HepG2 (cell line): ENCODE results near the gene DAPK1. TPM values are rescaled to one million over a fixed set of nuclear protein-coding genes. Genes with fewer than 3 reads are reported as not detected.

Experiments
- AKAP8 ChIP-seq: sonication (generic); formaldehyde crosslinking; IDR thresholded peaks from 2 replicates; pipeline ENCODE4 v1.5.1; 2020; ENCODE audit warnings: mild to moderate bottlenecking, missing genetic modification reagents
- ATF5 ChIP-seq: sonication (generic); formaldehyde crosslinking; IDR thresholded peaks from 2 replicates; pipeline ENCODE4 v1.4.0; 2020; ENCODE audit warnings: mild to moderate bottlenecking, low read depth, missing genetic modification reagents
- CBX2 ChIP-seq, 2 experiments: fragments of 200-600 bp in 1 of 2; sonication (generic); formaldehyde crosslinking in 1 of 2; IDR thresholded peaks; 2 replicates each; pipeline versions ENCODE4 v1.7.0 to v1.8.1; 2018 to 2022; ENCODE audit warnings: low read depth in 2 of 2, low read length in 1 of 2, mild to moderate bottlenecking in 1 of 2, missing genetic modification reagents in 1 of 2
- ELF1 ChIP-seq: sonication (generic); formaldehyde crosslinking; IDR thresholded peaks from 2 replicates; pipeline ENCODE4 v1.4.0; 2020; ENCODE audit warnings: missing genetic modification reagents
- EP300 ChIP-seq, 3 experiments: sonication (generic) in 1 of 3; formaldehyde crosslinking in 1 of 3; IDR thresholded peaks; 2 replicates each; pipeline versions ENCODE4 v1.5.1 to v1.6.1; 2011 to 2020; ENCODE audit warnings: low read depth in 2 of 3, low read length in 2 of 3, borderline replicate concordance in 1 of 3, improper control_type of control experiment in 1 of 3, mild to moderate bottlenecking in 1 of 3, missing genetic modification reagents in 1 of 3, moderate library complexity in 1 of 3
- FOSL1 ChIP-seq: sonication (generic); formaldehyde crosslinking; IDR thresholded peaks from 2 replicates; pipeline ENCODE4 v1.9.0; 2021; ENCODE audit warnings: missing genetic modification reagents, borderline replicate concordance
- HCFC1 ChIP-seq: fragments of 150-350 bp; IDR thresholded peaks from 2 replicates; pipeline ENCODE4 v1.6.1; 2014; ENCODE audit warnings: low read depth, low read length
- HNRNPH1 ChIP-seq: fragments of 200-400 bp; formaldehyde crosslinking; optimal IDR thresholded peaks from 2 replicates; pipeline ENCODE3; 2017; ENCODE audit warnings: mild to moderate bottlenecking, low read depth, low read length
- IRX3 ChIP-seq: sonication (generic); formaldehyde crosslinking; IDR thresholded peaks from 2 replicates; pipeline ENCODE4 v1.8.1; 2023; ENCODE audit warnings: mild to moderate bottlenecking, low read depth, missing genetic modification reagents, borderline replicate concordance
- NFRKB ChIP-seq: fragments of 450-650 bp; IDR thresholded peaks from 2 replicates; pipeline ENCODE4 v1.6.1; 2017
- NONO ChIP-seq, 2 experiments: fragments of 450-650 bp in 1 of 2; sonication (generic) in 1 of 2; formaldehyde crosslinking in 1 of 2; IDR thresholded peaks in 1 of 2; conservative IDR thresholded peaks in 1 of 2; 2 replicates each; pipeline versions ENCODE4 v1.6.1 to v1.8.0; 2017 to 2022; ENCODE audit warnings: mild to moderate bottlenecking in 1 of 2, missing genetic modification reagents in 1 of 2, moderate library complexity in 1 of 2
- SMYD3 ChIP-seq: sonication (generic); formaldehyde crosslinking; IDR thresholded peaks from 2 replicates; pipeline ENCODE4 v1.8.1; 2023; ENCODE audit warnings: mild to moderate bottlenecking, missing genetic modification reagents
- THAP11 ChIP-seq: IDR thresholded peaks from 2 replicates; pipeline ENCODE4 v1.6.1; 2016; ENCODE audit warnings: missing biosample characterization, missing genetic modification reagents
- ZNF337 ChIP-seq: sonication (generic); formaldehyde crosslinking; IDR thresholded peaks from 2 replicates; pipeline ENCODE4 v1.5.1; 2020; ENCODE audit warnings: missing genetic modification reagents, low read depth, mild to moderate bottlenecking, borderline replicate concordance
- ZNF547 ChIP-seq: sonication (generic); formaldehyde crosslinking; IDR thresholded peaks from 2 replicates; pipeline ENCODE4 v1.5.1; 2020; ENCODE audit warnings: mild to moderate bottlenecking, missing genetic modification reagents
- ZNF770 ChIP-seq: sonication (generic); formaldehyde crosslinking; IDR thresholded peaks from 2 replicates; pipeline ENCODE4 v1.5.0; 2020; ENCODE audit warnings: mild to moderate bottlenecking, missing genetic modification reagents
- polyA plus RNA-seq, 8 experiments: library from polyadenylated mRNA; depleted of rRNA in 3 of 8; stranded (reverse) in 7 of 8; unstranded in 1 of 8; fragments of >200 nt; fragmentation: Illumina TruSeq in 4 of 8; extraction: Trizol in 4 of 8; gene quantifications; 2 replicates each; pipeline versions ENCODE4 v1.2.1 to v1.2.3, GENCODE V29; 2011 to 2016; ENCODE audit warnings: low read depth in 4 of 8, missing spikeins in 1 of 8, mixed read lengths in 1 of 8; ENCODE audit not compliant: insufficient read depth in 1 of 8
- total RNA-seq, 5 experiments: library from RNA; depleted of rRNA; stranded (reverse); fragments of >200 nt; fragmentation: Illumina TruSeq; extraction: Trizol; gene quantifications; 2 replicates each; pipeline ENCODE4 v1.2.3, GENCODE V29; 2016; ENCODE audit warnings: low read depth in 1 of 5

The DAPK1 gene
- total and polyA plus RNA-seq, 2 of the 13 experiments (the other 11 are each of a cell fraction or from before 2014, with no cell fraction given): 35.7 to 35.9 TPM

GRCh38 chr9:87725900-87726709, 228.4 kb downstream of the DAPK1 start, which contains the start of gene CTSL (continued):
- TF ChIP-seq ZNF770 (CRISPR knock-in tag) (peak; percentile 30; the same call in 1 of the 2 replicates), ZNF547 (CRISPR knock-in tag) (peak; percentile 97), CBX2 (IDR thresholded peaks at IDR 0.05; ENCODE audit: low read depth, low read length) (no peak), CBX2 (CRISPR knock-in tag; IDR thresholded peaks at IDR 0.05; ENCODE audit: low read depth) (peak; percentile 60; the same call in 1 of the 2 replicates), HCFC1 (no peak), ATF5 (CRISPR knock-in tag) (no peak), IRX3 (CRISPR knock-in tag) (0 out of 2 replicates have a peak, but pooled peaks have one; percentile 19), THAP11 (CRISPR knock-in tag) (peak; percentile 65; the same call in 1 of the 2 replicates), HNRNPH1 (no peak), ZNF337 (CRISPR knock-in tag) (peak; percentile 88; the same call in 1 of the 2 replicates), ELF1 (CRISPR knock-in tag) (no peak), NFRKB (no peak), FOSL1 (peak; percentile 49; the same call in 1 of the 2 replicates), SMYD3 (no peak), NONO (IDR thresholded peaks at IDR 0.05) (no peak), NONO (CRISPR knock-in tag; conservative IDR thresholded peaks at IDR 0.05) (peak; percentile 75), AKAP8 (CRISPR knock-in tag) (peak; percentile 81; the same call in 1 of the 2 replicates), EP300 (IDR thresholded peaks at IDR 0.05; ENCODE audit: low read depth in 2 of 2, low read length in 2 of 2) (no peak), EP300 (CRISPR knock-in tag; IDR thresholded peaks at IDR 0.05; ENCODE audit: borderline replicate concordance) (peak; percentile 17; the same call in 1 of the 2 replicates)
